Activated CD4-positive, CD25-positive, alpha-beta regulatory T cell treated with anti-CD3 and anti-CD28 coated beads, Interleukin-2, amount 50 U/mL, for 24 hours (primary cell): ENCODE measurements around the gene ATL3.
"Not testable (repeated sequence)": the region's sequence is repeated elsewhere in the genome, so short reads cannot be mapped to it uniquely, and the experiment has no call there.

Experiments
- ATAC-seq, 2 donors: fragments of 150-1000 bp; cut with Tn5 transposase; one replicate each; pipeline ENCODE4 v1.10.0; 2021; ENCODE audit warnings: mild to moderate bottlenecking in 1 of 2, moderate library complexity in 1 of 2

Gene ATL3

DNA sequence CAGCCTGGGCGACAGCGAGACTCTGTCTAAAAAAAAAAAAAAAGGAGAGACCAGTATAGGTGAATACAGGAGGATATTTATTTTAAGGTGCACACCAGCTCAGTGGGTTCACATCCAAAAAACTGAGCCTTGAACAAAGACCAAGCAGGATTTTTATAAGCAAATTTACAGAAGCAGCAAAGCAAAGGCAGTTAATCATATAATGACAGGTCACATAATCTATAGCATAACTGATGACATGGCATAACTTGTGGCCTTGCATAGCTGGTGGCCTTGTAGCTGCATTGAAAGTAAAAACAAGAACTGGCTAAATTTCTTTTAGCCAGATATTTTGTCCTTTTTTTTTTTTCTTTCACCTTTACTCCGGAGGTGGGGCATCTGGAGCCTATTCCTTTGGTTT lies 54.2 kb downstream of the ATL3 start:
- no peak for ATAC-seq

GRCh38 chr11:63614136-63614671 lies 57.0 kb downstream of the ATL3 start, which contains the start of gene PLAAT3:
Gene PLAAT3, minus strand, starts transcription at chr11:63614433. Its CDS starts 419 bp downstream, at chr11:63614014.
- ATAC-seq = peak; percentile 46 to 56

- peak; percentile 58 to 76 for ATAC-seq
These were observed 57.5 kb downstream of the ATL3 start for GRCh38 chr11:63613517-63614135.

GRCh38 chr11:63612181-63612580 lies 59.0 kb downstream of the ATL3 start:
- ATAC-seq = no peak

GRCh38 chr11:63611395-63611747 lies 59.8 kb downstream of the ATL3 start:
- ATAC-seq = no peak

DNA sequence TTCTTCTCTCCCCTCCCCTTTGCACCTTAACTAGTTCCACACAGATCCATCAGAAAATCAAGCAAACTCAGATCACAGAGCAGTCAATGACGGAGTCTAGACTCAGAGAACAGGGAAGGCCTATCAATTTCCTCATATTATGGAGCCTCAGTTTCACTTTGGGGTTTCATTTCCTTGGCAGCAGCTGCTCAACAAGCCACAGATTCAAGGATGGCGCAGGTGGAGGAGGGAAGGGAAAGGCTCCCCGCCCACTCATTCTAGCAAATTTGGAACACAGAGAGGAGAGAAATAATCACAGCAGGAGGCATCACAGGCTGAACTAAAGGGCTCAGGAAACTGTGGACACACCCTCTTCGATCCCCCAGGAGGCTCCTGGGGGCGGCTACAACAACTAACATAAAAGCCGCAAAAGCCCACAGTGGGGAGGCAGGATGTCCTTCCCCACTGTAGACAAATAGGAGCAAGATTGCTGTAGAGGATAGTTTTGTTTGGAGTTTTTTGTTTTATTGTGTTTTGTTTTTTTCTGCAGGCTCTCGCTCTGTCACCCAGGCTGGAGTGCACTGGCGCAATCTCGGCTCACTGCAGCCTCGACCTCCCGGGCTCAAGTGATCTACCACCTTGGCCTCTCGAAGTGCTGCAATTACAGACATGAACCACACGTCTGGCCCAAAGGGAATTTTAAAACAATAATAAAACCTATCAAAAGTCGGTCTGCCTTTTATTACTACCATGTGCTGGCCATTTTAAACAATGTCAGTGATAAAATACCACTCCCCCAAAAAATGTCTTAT lies 60.4 kb downstream of the ATL3 start:
- ATAC-seq = no peak

DNA sequence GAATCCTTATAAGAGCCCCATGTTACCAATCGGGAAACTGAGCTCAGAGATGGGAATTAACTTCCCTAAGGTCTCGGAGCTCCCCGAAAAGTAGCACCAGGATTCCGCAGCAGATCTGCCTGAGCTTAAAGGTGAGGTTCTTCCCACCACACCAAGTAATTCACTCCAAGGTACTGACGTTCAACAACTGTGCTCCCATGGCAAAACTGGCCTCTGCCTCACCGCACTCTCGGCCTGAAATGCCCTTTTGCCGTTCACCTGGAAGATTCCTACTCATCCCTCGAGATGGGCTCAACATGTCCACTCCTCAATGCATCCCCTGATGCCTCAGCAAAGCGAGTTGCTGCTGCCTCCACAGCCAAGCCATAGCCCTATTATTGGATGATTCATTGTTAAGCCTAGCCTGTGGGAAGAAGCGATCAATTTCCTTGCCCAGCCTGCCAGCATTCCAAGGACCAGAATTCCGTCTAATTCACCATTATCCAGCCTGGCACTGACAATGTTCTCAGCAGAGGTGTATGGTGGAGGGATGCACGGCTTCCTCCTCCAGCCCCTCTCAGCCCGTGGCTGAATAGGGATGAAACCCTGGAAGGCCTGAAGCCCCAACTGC lies 61.1 kb downstream of the ATL3 start:
- ATAC-seq = no peak

- no peak for ATAC-seq
These were observed 61.6 kb downstream of the ATL3 start for GRCh38 chr11:63609536-63609935.

GRCh38 chr11:63608353-63609345 lies 62.5 kb downstream of the ATL3 start:
- no peak for ATAC-seq

DNA sequence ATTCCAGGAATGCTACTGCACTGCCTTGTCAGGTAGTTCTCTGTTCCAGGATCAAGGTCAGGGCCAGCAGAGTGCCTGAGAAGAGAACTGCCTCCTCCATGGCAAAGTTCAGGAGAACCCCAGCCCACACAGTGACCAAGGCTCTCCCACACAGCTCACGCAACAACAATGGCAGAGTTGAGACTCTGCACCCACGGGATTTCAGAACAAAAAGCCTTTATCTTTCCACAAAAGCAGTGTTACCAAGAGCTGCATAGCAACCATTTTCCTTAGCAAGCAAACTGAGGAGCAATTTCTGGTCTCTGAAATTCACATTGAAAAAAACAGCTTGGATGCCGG lies 68.0 kb downstream of the ATL3 start:
- ATAC-seq = no peak

- ATAC-seq = not testable (repeated sequence)
These were observed 68.6 kb downstream of the ATL3 start for GRCh38 chr11:63602290-63603179.

GRCh38 chr11:63599211-63600122 lies 71.7 kb downstream of the ATL3 start:
- no peak for ATAC-seq

- ATAC-seq = no peak
These were observed 72.6 kb downstream of the ATL3 start for GRCh38 chr11:63598556-63598955.

DNA sequence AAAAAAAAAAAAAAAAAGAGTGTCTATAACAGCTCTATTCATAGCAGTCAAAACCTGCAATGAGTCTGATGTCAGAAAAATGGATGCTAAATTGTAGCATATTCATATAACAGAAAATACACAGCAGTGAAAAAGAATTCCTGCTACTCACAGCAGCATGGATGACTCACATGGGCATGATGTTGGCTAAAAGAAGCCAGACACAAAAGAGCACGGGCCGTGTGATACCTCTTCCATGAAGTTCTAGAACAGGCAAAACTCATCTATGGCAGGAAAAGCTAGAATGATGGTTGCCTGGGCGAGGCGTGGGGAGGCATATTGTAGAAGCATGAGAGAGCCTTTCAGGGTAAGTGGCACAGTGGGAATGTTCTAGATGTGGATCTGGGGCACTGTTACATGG lies 75.9 kb downstream of the ATL3 start:
- ATAC-seq = no peak

GRCh38 chr11:63592975-63593395 lies 78.2 kb downstream of the ATL3 start:
- no peak for ATAC-seq

DNA sequence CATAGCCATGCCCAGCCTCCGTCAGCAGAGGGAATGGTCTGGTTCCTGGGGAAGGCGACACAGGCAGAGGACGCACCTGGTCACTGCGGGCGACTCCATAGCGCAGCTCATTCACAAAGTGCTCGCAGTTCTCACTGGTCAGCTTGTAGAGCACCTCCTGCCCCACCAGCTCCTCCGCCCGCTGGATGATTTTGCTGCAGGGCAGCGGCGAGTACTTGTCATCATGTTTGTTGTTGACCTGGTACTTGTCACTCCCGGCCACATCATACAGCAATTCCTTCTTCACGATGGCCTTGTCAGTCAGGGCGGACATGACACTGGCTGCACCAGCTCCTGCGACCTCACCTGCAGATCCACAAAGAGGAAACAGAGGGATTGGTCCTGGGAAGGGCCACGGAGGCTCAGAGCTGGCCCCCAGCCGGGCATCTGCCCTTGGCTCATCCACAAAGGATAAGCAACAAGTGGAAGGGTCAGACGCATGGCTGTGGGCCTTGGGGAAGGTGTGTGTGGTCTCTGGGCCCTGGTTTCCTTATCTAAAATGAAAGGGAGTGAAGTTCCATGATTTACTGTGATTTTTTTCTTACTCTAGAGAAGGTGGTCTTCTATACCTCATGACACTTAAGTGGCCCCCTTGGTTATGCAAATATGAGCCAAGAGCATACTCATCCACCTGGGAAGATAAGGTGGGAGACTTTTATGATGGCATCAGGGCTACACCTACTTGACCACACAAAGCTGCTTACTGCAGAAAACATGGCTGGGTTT lies 81.0 kb downstream of the ATL3 start:
- no peak for ATAC-seq

DNA sequence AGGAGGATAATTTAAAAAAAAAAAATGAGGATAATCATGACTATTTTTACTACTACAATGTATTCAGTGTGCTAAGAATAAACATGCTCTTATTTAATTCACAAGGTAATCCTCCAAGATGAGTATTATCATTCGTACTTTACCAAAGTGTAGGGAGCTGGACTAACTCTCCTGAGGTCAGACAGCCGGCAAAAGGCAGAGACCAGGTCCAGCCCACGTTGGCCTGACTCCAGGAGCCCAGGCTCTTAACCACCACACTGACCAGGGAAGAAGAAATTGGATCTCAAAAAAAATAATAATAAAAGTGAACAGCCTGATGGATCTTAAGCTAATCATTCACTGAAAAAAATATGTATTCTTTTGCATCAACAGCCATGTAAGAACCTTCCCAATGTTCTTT lies 82.2 kb downstream of the ATL3 start:
- no peak for ATAC-seq

DNA sequence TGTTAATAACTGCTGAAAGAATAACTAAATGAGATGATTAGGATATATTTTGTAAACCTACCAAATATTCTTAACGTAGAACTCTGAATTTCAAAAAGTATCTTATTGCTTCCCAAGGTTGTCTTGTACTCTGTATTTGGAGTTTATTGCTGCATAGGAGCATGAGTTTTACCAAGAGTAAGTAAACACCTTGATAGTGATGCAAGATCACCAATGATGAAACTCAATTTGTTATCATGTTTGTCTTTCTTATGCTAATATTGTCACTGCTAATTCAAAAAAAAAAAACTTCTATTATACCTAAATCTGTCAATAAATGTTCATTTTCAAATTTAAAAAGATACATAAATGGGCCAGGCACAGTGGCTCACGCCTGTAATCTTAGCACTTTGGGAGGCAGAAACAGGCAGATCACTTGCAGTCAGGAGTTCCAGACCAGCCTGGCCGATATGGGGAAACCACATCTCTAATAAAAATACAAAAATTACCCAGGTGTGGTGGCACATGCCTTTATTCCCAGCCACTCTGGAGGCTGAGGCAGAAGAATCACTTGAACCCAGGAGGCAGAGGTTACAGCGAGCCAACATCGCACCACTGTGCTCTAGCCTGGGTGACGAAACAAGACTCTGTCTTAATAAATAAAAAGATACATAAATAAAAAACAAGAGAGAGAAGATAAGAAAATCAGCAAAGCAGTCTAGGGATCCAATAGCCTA lies 84.6 kb downstream of the ATL3 start:
- no peak for ATAC-seq

- ATAC-seq = no peak
These were observed 87.9 kb downstream of the ATL3 start for GRCh38 chr11:63583357-63583677.
